Measurements from ENCODE around the gene TFDP1.
A peak's percentile ranks its signal among the peaks of the same experiment; 100 is the strongest.

Gene TFDP1

DNA sequence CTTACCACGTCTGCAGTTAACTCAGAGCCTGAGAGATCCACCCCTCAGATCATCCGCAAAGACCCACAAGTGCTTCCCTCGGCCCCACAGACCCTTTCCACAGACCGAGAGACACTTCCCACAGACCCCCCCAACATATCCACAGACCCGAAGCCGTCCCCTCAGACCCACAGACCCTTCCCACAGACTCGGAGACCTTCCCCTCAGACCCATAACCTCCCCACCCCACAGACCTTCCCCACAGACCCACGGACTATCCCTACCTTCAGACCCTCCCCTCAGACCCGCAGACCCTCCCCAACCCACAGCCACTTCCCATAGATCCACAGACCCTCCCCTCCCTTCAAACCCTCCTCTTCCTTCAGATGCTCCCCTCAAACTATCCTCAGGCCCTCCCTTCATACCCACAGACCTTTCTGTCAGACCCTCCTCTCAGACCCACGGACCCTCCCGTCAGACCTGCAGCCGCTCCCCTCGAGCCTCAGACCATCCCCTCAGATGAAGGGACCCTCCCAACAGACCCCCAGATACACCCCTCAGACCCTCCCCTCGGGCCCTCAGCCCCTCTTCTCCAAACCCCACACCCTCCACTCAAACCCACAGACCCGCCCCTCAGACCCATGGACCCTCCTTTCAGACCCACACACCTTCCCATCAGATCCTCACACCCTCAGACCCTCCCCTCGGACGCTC is 20.1 kb upstream of the TFDP1 start:
- Histone ChIP-seq H3K4me3 (no peak overlapping the region), H3K27ac (no peak overlapping the region)

DNA sequence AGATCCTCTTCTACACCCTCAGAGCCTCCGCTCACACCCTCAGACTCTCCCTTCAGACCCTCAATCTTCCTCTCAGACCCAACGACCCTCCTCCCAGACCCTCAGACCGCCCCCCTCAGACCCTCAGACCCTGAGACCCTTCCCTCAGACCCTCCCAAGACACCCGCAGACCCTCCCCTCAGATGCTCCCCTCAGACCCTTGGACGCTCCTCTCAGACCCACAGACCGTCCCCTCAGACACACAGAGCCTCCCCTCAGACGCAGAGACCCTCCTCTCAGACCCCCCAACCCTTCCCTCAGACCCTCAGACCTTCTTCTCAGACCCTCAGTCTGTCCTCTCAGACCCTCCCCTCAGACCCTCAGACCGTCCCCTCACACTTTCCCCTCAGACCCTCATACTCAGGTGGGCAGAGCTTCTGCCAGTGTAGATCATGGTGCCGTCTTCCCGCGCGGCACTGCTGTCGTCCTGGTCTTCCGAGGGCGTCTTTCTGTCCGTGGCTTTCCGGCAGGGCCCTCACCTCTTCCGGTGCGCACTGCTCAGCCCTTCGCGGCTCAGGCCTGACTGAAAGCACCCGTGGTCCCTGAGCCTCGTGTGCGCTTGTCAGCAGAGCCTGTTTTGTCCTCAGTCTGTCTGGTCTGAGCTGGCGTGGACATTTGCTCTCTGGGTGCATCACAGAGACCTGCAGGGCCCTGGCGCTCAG is 18.9 kb upstream of the TFDP1 start:
- Histone ChIP-seq H3K4me3 (no peak overlapping the region), H3K27ac (no peak overlapping the region)

DNA sequence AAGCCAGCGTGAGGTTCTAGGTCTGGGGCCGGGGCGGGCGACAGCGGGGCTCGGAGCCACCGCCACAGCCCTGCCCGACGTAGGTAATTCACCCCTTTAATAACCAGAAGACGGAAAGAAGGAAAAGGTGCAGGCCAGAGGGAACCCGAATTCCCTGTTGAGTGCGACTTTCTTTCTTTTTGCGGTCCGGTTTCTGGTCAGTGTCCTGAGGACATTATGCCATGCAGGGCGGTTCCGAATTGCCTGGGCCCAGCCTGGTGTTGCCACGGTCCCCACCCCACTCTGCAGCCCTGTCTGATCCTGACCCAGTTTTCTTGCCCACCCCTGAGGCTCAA is 18.4 kb upstream of the TFDP1 start:
- no peak overlapping the region for H3K4me3 ChIP-seq
- no peak overlapping the region for H3K27ac ChIP-seq

GRCh38 chr13:113567681-113568080 is 16.9 kb upstream of the TFDP1 start:
- Histone ChIP-seq H3K27ac (no peak overlapping the region), H3K4me3 (no peak overlapping the region)

GRCh38 chr13:113573065-113573464 is 11.5 kb upstream of the TFDP1 start:
- Histone ChIP-seq H3K27ac (no peak overlapping the region), H3K4me3 (no peak overlapping the region)

DNA sequence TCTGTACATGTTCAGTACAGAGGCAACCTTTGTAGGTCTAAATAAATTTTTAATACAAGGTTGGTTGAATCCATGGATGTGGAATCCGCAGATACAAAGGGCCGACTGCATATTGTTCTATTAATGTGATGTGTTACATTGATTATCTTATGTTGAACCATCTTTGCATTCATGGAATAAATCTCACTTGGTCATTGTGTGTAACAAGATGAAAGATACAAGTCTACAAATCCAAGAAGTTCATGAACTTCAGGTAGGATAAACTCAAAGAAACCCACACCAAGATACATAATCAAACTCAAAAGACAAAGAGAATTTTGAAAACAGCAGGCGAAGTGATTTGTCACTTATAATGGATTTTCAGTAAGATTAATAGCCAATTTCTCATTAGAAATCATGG is 8.0 kb upstream of the TFDP1 start:
- Histone ChIP-seq H3K4me3 (no peak overlapping the region), H3K27ac (no peak overlapping the region)

- no peak overlapping the region for H3K27ac ChIP-seq
- no peak overlapping the region for H3K4me3 ChIP-seq
Measured at GRCh38 chr13:113577881-113578435, 6.6 kb upstream of the TFDP1 start.

DNA sequence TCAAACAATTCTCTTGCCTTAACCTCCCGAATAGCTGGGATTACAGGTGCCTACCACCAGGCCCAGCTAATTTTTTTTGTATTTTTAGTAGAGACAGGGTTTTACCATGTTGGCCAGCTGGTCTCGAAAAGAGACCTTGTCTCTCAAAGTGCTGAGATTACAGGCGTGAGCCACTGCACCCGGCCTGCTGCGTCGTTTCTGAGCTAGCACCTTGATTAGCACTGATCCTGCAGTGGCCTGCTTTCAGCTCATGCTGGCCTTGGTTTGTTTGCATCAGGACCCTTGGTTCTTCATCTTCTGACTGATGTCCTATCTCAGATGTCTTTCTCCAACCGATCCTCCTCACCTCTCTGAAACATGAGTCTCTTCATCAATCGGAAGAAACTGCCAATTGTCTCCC is 4.9 kb upstream of the TFDP1 start:
- Histone ChIP-seq H3K27ac (no peak overlapping the region), H3K4me3 (no peak overlapping the region)

- Histone ChIP-seq H3K4me3 (no peak overlapping the region), H3K27ac (no peak overlapping the region)
Measured at GRCh38 chr13:113581871-113582270, 2.7 kb upstream of the TFDP1 start.

DNA sequence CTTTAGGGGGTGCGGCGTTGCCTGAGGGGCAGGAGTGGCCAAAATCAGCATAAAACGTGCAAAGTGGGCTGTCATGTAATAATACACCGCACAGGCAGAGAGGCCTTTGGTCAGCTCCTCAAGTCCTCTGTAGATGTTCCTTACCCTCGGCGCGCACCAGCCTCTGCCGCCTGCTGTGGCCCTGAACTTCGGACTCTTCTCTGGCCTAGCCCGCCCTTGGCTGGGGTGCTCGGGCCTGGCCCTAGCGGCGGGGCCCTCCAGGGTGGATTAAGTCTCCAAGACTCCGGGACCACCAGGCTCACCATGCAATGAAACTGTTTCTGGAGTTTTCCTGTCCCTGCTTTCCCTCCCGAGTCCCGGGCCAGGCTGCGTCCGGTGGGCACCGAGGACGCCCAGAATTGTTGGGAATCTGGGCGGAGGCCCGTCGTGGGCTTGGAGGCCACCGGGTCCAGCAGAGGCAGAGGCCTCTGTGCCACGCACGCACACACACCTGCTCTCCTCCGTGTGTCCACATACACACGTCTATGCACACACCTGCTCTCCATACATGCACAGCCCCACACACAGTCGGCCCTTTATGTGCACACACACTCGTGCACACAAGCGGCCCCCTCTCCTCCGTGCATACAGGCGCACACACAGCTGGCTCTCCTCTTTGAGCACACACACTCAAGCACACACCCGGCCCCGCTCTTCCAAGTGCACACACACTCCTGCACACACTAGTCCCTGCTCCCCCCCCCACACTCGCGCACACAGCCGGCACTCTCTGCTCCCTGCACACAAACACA is 1.5 kb upstream of the TFDP1 start:
- Histone ChIP-seq H3K4me3 (no peak overlapping the region), H3K27ac (no peak overlapping the region)

- Histone ChIP-seq H3K27ac (peak overlapping the region in 12 of 21 experiments; percentile 25 to 79 (median 62)), H3K4me3 (peak overlapping the region; percentile 34 to 74 (median 63))
Measured at GRCh38 chr13:113584870-113585671, 518 bp downstream of the TFDP1 start.

- peak overlapping the region in 3 of 7 experiments; percentile 63 to 74 (median 66) for H3K4me3 ChIP-seq
Measured at GRCh38 chr13:113585896-113586295, 1.3 kb downstream of the TFDP1 start.

GRCh38 chr13:113586661-113587479 is 2.3 kb downstream of the TFDP1 start:
- H3K27ac ChIP-seq, result no peak overlapping the region
- H3K4me3 ChIP-seq, result no peak overlapping the region

More at GRCh38 chr13:113585896-113586295, 1.3 kb downstream of the TFDP1 start:
- H3K27ac ChIP-seq, result peak overlapping the region in 1 of 21 experiments; percentile 75

DNA sequence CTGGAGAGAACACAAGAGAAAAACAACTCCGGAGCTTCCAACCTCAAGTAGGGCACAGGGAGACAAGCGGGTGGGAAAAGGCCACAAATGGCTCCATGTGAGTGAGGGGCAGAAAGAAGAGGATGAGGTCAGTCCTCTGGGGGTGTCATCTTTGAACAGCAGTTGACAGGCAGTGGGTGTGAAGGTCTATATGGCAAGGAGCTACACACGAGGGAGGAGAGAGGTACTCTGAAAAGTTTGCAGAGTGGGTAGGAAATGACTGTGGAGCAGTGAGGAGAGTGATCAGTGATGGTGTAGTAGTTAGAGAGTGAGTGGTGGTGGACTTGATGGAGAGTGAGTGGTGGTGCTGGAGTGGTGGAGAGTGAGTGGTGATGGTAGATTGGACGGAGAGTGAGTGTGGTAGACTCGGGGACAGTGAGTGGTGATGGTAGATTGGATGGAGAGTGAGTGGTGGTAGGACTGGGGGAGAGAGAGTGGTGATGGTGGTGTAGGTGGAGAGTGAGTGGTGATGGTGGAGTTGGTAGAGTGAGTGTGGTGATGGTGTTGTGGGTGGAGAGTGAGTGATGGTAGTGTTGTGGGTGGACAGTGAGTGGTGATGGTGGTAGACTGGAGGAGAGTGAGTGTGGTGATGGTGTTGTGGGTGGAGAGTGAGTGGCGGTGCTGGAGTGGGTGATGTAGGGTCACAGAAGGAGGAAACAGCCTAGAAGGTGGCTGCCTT is 4.0 kb downstream of the TFDP1 start:
- Histone ChIP-seq H3K27ac (peak overlapping the region in 2 of 21 experiments; percentile 19 to 41), H3K4me3 (no peak overlapping the region)

DNA sequence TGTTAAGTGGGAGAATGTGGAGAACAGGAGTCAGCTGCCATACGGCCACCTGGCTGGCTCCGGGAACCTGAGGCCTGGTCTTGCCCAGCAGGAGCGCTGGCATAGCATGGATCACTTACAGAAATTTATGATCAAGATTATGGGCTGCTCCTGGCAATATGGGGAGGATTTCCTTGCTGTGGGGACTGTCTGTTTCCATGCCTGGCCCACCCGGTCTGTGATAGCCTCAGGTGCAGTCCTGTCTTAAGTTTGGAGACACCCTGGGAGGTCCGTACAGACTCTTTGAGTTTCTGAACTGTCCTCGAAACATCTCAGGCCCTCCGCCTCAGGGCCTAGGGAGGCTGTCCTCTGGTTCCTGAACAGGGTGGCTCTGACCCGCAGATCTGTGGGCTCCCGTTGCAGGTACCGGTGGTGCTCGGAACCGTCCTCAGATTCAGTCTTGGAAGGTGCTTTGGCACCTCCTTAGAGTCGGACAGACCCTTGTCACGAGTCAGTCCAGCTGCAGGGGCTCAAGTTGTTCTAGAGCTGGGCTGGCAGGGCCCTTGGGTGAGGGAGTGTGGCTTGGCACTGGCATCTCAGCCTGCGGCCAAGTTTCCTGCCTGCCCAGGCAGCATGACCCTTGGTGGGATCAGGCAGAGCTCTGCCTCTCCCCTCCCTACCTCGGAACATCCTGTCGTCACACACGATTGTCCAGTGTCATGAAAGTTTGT is 4.9 kb downstream of the TFDP1 start:
- H3K27ac ChIP-seq, result no peak overlapping the region
- no peak overlapping the region for H3K4me3 ChIP-seq

DNA sequence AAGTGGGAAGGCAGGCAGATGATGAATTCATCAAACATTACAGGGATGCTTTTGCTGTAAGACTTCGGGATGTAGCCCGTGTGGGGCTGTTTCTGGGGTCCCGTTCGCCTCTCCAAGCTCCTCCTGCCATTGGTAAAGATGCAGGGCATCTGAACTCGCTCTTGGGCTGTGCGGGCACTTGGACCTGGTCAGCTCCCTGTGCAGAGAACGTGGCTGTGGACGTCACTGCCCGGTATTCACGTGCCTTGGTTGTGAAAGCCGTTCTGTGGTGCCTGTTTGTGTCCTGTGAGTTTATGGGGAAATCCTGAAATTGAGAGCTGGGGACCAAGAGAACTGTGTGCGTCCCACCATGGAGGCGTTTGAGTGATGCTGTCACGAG is 5.4 kb downstream of the TFDP1 start:
- Histone ChIP-seq H3K4me3 (no peak overlapping the region), H3K27ac (no peak overlapping the region)

GRCh38 chr13:113591750-113592149 is 7.2 kb downstream of the TFDP1 start:
- Histone ChIP-seq H3K27ac (no peak overlapping the region), H3K4me3 (no peak overlapping the region)

GRCh38 chr13:113592571-113592970 is 8.0 kb downstream of the TFDP1 start:
- no peak overlapping the region for H3K27ac ChIP-seq
- no peak overlapping the region for H3K4me3 ChIP-seq
